SH-SY5Y (cell line): ENCODE results near the gene ARHGAP23.

Experiments used
- GATA2 ChIP-seq: IDR thresholded peaks from 2 replicates; pipeline ENCODE4 v1.6.1; 2011; ENCODE audit warnings: mild to moderate bottlenecking, low read depth, low read length
- GATA3 ChIP-seq: IDR thresholded peaks from 2 replicates; pipeline ENCODE4 v1.6.1; 2011; ENCODE audit warnings: low read depth, mild to moderate bottlenecking, low read length, moderate library complexity

GRCh38 chr17:38448208-38448771 lies 20.0 kb downstream of the ARHGAP23 start:
- TF ChIP-seq GATA2 (no peak), GATA3 (no peak)
